ENCODE data around the gene JARID2. TPM values are rescaled to one million over a fixed set of nuclear protein-coding genes. Genes with fewer than 3 reads are reported as not detected.
A peak's percentile ranks its signal among the peaks of the same experiment; 100 is the strongest.

Gene JARID2
- total and polyA plus RNA-seq, 9 of the 15 experiments (the other 6 are each of a cell fraction or from before 2014, with no cell fraction given): 5.0 to 29.0 (median 15.6) TPM

DNA sequence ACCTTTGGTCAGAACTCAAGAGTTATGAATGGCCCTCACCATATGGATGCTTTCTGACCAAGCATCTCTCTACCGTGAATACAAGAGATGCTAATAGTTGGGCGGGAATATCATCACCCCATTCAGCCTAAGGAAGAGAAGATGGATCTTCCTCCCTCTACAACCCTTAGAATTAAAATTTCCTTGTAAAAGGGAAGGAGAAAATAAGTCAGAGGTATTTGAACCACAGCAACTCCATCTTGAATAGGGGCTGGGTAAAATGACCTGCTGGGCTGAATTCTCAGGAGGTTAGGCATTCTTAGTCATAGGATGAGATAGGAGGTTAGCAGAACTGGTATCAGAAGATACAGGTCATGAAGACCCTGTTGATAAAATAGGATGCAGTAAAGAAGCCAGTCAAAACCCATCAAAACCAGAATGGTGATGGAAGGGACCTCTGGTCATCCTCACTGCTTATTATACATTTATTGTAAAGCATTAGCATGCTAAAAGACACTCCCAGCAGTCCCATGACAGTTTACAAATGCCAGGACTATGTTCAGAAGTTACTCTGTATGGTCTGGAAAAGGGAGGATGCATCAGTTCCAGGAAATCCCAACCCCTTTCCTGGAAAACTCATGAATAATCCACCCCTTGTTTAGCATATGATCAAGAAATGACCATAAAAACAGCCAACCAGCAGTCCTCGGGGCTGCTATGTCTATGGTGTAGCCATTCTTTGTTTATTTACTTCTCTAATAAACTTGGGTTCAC, 315.8 kb downstream of the JARID2 start (continued):
- no peak; the same call in 1 of the 2 replicates for TF ChIP-seq NR4A1 (CRISPR knock-in tag; IDR thresholded peaks at IDR 0.05)
- TF ChIP-seq NR4A1 (tag; IDR thresholded peaks at IDR 0.05): peak; percentile 94
- no peak for TF ChIP-seq ZSCAN29 (IDR thresholded peaks at IDR 0.05)
- TF ChIP-seq CHD1 (IDR thresholded peaks at IDR 0.05; ENCODE audit: low read length): no peak
- TF ChIP-seq NCOA1 (IDR thresholded peaks at IDR 0.05; ENCODE audit: low read depth): no peak
- TF ChIP-seq, protein P1, sequence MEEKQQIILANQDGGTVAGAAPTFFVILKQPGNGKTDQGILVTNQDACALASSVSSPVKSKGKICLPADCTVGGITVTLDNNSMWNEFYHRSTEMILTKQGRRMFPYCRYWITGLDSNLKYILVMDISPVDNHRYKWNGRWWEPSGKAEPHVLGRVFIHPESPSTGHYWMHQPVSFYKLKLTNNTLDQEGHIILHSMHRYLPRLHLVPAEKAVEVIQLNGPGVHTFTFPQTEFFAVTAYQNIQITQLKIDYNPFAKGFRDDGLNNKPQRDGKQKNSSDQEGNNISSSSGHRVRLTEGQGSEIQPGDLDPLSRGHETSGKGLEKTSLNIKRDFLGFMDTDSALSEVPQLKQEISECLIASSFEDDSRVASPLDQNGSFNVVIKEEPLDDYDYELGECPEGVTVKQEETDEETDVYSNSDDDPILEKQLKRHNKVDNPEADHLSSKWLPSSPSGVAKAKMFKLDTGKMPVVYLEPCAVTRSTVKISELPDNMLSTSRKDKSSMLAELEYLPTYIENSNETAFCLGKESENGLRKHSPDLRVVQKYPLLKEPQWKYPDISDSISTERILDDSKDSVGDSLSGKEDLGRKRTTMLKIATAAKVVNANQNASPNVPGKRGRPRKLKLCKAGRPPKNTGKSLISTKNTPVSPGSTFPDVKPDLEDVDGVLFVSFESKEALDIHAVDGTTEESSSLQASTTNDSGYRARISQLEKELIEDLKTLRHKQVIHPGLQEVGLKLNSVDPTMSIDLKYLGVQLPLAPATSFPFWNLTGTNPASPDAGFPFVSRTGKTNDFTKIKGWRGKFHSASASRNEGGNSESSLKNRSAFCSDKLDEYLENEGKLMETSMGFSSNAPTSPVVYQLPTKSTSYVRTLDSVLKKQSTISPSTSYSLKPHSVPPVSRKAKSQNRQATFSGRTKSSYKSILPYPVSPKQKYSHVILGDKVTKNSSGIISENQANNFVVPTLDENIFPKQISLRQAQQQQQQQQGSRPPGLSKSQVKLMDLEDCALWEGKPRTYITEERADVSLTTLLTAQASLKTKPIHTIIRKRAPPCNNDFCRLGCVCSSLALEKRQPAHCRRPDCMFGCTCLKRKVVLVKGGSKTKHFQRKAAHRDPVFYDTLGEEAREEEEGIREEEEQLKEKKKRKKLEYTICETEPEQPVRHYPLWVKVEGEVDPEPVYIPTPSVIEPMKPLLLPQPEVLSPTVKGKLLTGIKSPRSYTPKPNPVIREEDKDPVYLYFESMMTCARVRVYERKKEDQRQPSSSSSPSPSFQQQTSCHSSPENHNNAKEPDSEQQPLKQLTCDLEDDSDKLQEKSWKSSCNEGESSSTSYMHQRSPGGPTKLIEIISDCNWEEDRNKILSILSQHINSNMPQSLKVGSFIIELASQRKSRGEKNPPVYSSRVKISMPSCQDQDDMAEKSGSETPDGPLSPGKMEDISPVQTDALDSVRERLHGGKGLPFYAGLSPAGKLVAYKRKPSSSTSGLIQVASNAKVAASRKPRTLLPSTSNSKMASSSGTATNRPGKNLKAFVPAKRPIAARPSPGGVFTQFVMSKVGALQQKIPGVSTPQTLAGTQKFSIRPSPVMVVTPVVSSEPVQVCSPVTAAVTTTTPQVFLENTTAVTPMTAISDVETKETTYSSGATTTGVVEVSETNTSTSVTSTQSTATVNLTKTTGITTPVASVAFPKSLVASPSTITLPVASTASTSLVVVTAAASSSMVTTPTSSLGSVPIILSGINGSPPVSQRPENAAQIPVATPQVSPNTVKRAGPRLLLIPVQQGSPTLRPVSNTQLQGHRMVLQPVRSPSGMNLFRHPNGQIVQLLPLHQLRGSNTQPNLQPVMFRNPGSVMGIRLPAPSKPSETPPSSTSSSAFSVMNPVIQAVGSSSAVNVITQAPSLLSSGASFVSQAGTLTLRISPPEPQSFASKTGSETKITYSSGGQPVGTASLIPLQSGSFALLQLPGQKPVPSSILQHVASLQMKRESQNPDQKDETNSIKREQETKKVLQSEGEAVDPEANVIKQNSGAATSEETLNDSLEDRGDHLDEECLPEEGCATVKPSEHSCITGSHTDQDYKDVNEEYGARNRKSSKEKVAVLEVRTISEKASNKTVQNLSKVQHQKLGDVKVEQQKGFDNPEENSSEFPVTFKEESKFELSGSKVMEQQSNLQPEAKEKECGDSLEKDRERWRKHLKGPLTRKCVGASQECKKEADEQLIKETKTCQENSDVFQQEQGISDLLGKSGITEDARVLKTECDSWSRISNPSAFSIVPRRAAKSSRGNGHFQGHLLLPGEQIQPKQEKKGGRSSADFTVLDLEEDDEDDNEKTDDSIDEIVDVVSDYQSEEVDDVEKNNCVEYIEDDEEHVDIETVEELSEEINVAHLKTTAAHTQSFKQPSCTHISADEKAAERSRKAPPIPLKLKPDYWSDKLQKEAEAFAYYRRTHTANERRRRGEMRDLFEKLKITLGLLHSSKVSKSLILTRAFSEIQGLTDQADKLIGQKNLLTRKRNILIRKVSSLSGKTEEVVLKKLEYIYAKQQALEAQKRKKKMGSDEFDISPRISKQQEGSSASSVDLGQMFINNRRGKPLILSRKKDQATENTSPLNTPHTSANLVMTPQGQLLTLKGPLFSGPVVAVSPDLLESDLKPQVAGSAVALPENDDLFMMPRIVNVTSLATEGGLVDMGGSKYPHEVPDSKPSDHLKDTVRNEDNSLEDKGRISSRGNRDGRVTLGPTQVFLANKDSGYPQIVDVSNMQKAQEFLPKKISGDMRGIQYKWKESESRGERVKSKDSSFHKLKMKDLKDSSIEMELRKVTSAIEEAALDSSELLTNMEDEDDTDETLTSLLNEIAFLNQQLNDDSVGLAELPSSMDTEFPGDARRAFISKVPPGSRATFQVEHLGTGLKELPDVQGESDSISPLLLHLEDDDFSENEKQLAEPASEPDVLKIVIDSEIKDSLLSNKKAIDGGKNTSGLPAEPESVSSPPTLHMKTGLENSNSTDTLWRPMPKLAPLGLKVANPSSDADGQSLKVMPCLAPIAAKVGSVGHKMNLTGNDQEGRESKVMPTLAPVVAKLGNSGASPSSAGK (IDR thresholded peaks at IDR 0.05): no peak
- TF ChIP-seq, protein P2, sequence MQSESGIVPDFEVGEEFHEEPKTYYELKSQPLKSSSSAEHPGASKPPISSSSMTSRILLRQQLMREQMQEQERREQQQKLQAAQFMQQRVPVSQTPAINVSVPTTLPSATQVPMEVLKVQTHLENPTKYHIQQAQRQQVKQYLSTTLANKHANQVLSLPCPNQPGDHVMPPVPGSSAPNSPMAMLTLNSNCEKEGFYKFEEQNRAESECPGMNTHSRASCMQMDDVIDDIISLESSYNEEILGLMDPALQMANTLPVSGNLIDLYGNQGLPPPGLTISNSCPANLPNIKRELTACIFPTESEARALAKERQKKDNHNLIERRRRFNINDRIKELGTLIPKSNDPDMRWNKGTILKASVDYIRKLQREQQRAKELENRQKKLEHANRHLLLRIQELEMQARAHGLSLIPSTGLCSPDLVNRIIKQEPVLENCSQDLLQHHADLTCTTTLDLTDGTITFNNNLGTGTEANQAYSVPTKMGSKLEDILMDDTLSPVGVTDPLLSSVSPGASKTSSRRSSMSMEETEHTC (IDR thresholded peaks at IDR 0.05): no peak
- no peak for TF ChIP-seq MTA2 (IDR thresholded peaks at IDR 0.05; ENCODE audit: low read depth)
- no peak for TF ChIP-seq MCM7 (IDR thresholded peaks at IDR 0.05)
- no peak for TF ChIP-seq RHOXF2B (CRISPR knock-in tag; conservative IDR thresholded peaks at IDR 0.05)
- no peak for TF ChIP-seq ARID1B (IDR thresholded peaks at IDR 0.05)
- TF ChIP-seq NFRKB (IDR thresholded peaks at IDR 0.05; ENCODE audit: low read depth): no peak
- TF ChIP-seq ZNF778 (CRISPR knock-in tag; IDR thresholded peaks at IDR 0.05): no peak
- TF ChIP-seq ELF1 (tag; IDR thresholded peaks at IDR 0.05): no peak
- no peak for TF ChIP-seq ZC3H4 (CRISPR knock-in tag; IDR thresholded peaks at IDR 0.05; ENCODE audit: borderline replicate concordance)
- TF ChIP-seq HSF4 (CRISPR knock-in tag; IDR thresholded peaks at IDR 0.05; ENCODE audit: borderline replicate concordance): peak; percentile 49; the same call in 1 of the 2 replicates
- TF ChIP-seq JUND (IDR thresholded peaks at IDR 0.05; ENCODE audit: borderline replicate concordance, low read depth, low read length): no peak
- TF ChIP-seq JUND (tag; IDR thresholded peaks at IDR 0.05; ENCODE audit: borderline replicate concordance, low read depth, low read length): no peak
- no peak for TF ChIP-seq BRD4 (IDR thresholded peaks at IDR 0.05)

Data from K562 (cell line).